Measurements from ENCODE around the gene HBS1L.

The HBS1L gene

GRCh38 chr6:135025775-135026174, 28.8 kb downstream of the HBS1L start:
- Histone ChIP-seq H3K4me3 (ENCODE audit: insufficient read depth, low read length, poor library complexity, severe bottlenecking) (no peak overlapping the region), H3K36me3 (ENCODE audit: low read length) (peaks cover 3% of the 10 kb centered on the region), H3K4me2 (ENCODE audit: low read depth, low read length, poor library complexity, severe bottlenecking) (no peak overlapping the region), H3K9me3 (ENCODE audit: insufficient read depth, low read length) (no peaks in the 10 kb centered on the region), H4K20me1 (ENCODE audit: low read depth, low read length) (peaks cover 4% of the 10 kb centered on the region; the same call in 1 of the 2 replicates), H3K27me3 (ENCODE audit: low read length) (no peaks in the 10 kb centered on the region), H3F3A (ENCODE audit: insufficient read depth) (no peaks in the 10 kb centered on the region; the same call in 1 of the 2 replicates), H3K27ac (ENCODE audit: low read depth, low read length) (no peak overlapping the region), H2AFZ (ENCODE audit: low read depth, low read length, severe bottlenecking) (no peak overlapping the region), H3K9ac (ENCODE audit: low read length) (no peak overlapping the region), H3K79me2 (ENCODE audit: insufficient read depth, low read length) (peaks cover 23% of the 10 kb centered on the region), H3K9me2 (replicated peaks; ENCODE audit: insufficient read depth, low read length) (no peaks in the 10 kb centered on the region)
- no peak for TF ChIP-seq EZH2phosphoT487 (conservative IDR thresholded peaks at IDR 0.05; ENCODE audit: low read length)
- TF ChIP-seq, protein P1, sequence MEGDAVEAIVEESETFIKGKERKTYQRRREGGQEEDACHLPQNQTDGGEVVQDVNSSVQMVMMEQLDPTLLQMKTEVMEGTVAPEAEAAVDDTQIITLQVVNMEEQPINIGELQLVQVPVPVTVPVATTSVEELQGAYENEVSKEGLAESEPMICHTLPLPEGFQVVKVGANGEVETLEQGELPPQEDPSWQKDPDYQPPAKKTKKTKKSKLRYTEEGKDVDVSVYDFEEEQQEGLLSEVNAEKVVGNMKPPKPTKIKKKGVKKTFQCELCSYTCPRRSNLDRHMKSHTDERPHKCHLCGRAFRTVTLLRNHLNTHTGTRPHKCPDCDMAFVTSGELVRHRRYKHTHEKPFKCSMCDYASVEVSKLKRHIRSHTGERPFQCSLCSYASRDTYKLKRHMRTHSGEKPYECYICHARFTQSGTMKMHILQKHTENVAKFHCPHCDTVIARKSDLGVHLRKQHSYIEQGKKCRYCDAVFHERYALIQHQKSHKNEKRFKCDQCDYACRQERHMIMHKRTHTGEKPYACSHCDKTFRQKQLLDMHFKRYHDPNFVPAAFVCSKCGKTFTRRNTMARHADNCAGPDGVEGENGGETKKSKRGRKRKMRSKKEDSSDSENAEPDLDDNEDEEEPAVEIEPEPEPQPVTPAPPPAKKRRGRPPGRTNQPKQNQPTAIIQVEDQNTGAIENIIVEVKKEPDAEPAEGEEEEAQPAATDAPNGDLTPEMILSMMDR (IDR thresholded peaks at IDR 0.05; ENCODE audit: insufficient read depth, low read length, poor library complexity, severe bottlenecking), result no peak

DNA sequence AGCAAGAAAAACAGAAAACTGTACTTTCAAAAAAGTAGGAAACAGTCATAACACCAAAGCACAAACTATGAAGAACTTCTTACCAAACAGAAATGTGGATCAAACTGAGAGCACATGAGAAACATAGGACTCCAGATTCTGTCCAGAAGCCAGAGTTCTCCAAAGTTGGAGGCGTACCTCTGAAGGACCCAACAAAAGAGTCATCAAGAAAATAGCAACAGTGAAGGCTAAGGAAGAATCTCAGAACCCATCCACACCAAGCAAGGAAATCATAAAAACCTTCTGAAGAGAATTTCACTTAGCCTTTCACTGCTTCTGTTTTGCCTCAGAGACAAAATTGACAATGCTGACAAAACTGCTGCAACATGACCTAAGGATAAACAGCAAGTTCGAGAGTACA, 29.4 kb downstream of the HBS1L start:
- Histone ChIP-seq H3K9me3 (ENCODE audit: insufficient read depth, low read length) (no peaks in the 10 kb centered on the region), H3K27ac (ENCODE audit: low read depth, low read length) (no peak overlapping the region), H3K4me2 (ENCODE audit: low read depth, low read length, poor library complexity, severe bottlenecking) (no peak overlapping the region), H3F3A (ENCODE audit: insufficient read depth) (no peaks in the 10 kb centered on the region; the same call in 1 of the 2 replicates), H3K79me2 (ENCODE audit: insufficient read depth, low read length) (peaks cover 23% of the 10 kb centered on the region), H2AFZ (ENCODE audit: low read depth, low read length, severe bottlenecking) (no peak overlapping the region), H4K20me1 (ENCODE audit: low read depth, low read length) (peaks cover 4% of the 10 kb centered on the region; the same call in 1 of the 2 replicates), H3K9ac (ENCODE audit: low read length) (no peak overlapping the region), H3K9me2 (replicated peaks; ENCODE audit: insufficient read depth, low read length) (no peaks in the 10 kb centered on the region), H3K27me3 (ENCODE audit: low read length) (no peaks in the 10 kb centered on the region), H3K4me3 (ENCODE audit: insufficient read depth, low read length, poor library complexity, severe bottlenecking) (no peak overlapping the region), H3K36me3 (ENCODE audit: low read length) (peaks cover 3% of the 10 kb centered on the region)
- no peak for TF ChIP-seq EZH2phosphoT487 (conservative IDR thresholded peaks at IDR 0.05; ENCODE audit: low read length)
- TF ChIP-seq, protein P1 (IDR thresholded peaks at IDR 0.05; ENCODE audit: insufficient read depth, low read length, poor library complexity, severe bottlenecking), result no peak

DNA sequence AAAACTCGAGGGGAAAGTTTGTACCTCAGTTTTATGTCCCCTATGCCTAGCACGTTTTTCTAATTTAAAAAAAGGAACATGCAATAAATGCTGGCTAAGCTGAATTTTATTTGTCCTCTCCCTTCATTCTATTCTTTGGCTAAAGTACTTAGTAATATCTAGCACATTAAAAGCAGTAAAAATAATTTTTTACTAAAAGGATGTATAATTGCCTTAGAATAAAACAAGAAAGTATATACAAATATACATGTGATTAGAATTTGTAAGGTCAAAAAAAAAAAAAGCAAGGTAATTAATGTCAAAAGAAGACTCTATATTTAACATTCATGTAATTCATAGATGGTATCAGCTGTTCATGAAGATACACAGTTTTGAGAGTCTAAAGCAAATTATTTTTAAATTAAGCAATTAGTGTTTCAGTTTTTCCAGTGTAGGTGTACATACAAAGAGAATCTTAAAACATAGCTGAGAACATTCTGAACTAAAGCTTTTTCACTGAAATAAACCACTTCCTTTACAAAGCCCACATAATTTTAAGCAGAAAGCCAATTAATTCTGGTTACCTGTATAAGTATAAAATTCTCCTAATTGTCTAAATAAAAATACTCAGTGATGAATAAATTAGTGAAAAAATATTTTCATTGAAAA, 32.4 kb downstream of the HBS1L start:
- H3K9me2 ChIP-seq (replicated peaks; ENCODE audit: insufficient read depth, low read length), result no peaks in the 10 kb centered on the region
- no peak overlapping the region for H3K4me3 ChIP-seq (ENCODE audit: insufficient read depth, low read length, poor library complexity, severe bottlenecking)
- no peaks in the 10 kb centered on the region for H3K27me3 ChIP-seq (ENCODE audit: low read length)
- H3K36me3 ChIP-seq (ENCODE audit: low read length), result no peaks in the 10 kb centered on the region; the same call in 1 of the 2 replicates
- H3K9me3 ChIP-seq (ENCODE audit: insufficient read depth, low read length), result no peaks in the 10 kb centered on the region
- H3K4me2 ChIP-seq (ENCODE audit: low read depth, low read length, poor library complexity, severe bottlenecking), result no peak overlapping the region
- peaks cover 16% of the 10 kb centered on the region for H3K79me2 ChIP-seq (ENCODE audit: insufficient read depth, low read length)
- no peaks in the 10 kb centered on the region; the same call in 1 of the 2 replicates for H3F3A ChIP-seq (ENCODE audit: insufficient read depth)
- H3K9ac ChIP-seq (ENCODE audit: low read length), result no peak overlapping the region
- peaks cover 4% of the 10 kb centered on the region; the same call in 1 of the 2 replicates for H4K20me1 ChIP-seq (ENCODE audit: low read depth, low read length)
- no peak overlapping the region for H2AFZ ChIP-seq (ENCODE audit: low read depth, low read length, severe bottlenecking)
- TF ChIP-seq, protein P1 (IDR thresholded peaks at IDR 0.05; ENCODE audit: insufficient read depth, low read length, poor library complexity, severe bottlenecking), result no peak
- no peak for TF ChIP-seq EZH2phosphoT487 (conservative IDR thresholded peaks at IDR 0.05; ENCODE audit: low read length)
- no peak overlapping the region for H3K27ac ChIP-seq (ENCODE audit: low read depth, low read length)

Measured in SU-DHL-6 (cell line).